GM21825 (cell line): ENCODE data around the gene CARD11.
"Not testable (repeated sequence)": the region's sequence is repeated elsewhere in the genome, so short reads cannot be mapped to it uniquely, and the experiment has no call there.

Experiments used
- ATAC-seq: cut with Tn5 transposase; IDR thresholded peaks from one replicate; pipeline ENCODE4 v1.9.1; 2021; ENCODE audit warnings: mild to moderate bottlenecking, moderate library complexity; ENCODE audit not compliant: unreplicated experiment

The CARD11 gene

GRCh38 chr7:3065724-3066143 is 22.1 kb upstream of the CARD11 start:
- ATAC-seq = no peak

- no peak for ATAC-seq
Observed at GRCh38 chr7:3064067-3064466, 20.4 kb upstream of the CARD11 start.

- peak; percentile 93 for ATAC-seq
Observed at GRCh38 chr7:3063016-3063753, 19.5 kb upstream of the CARD11 start.

- ATAC-seq = no peak
Observed at GRCh38 chr7:3057066-3057420, 13.4 kb upstream of the CARD11 start.

- no peak for ATAC-seq
Observed at GRCh38 chr7:3056234-3057065, 12.8 kb upstream of the CARD11 start.

GRCh38 chr7:3055626-3056025 is 12.0 kb upstream of the CARD11 start:
- no peak for ATAC-seq

- ATAC-seq = peak; percentile 75
Observed at GRCh38 chr7:3042861-3043489, 692 bp downstream of the CARD11 start.

- ATAC-seq = no peak
Observed at GRCh38 chr7:3041986-3042675, 1.5 kb downstream of the CARD11 start.

GRCh38 chr7:3039787-3040186 is 3.9 kb downstream of the CARD11 start:
- no peak for ATAC-seq

GRCh38 chr7:3038011-3038410 is 5.7 kb downstream of the CARD11 start:
- ATAC-seq = not testable (repeated sequence)

GRCh38 chr7:3037259-3037658 is 6.4 kb downstream of the CARD11 start:
- no peak for ATAC-seq

GRCh38 chr7:3034591-3035150 is 9.0 kb downstream of the CARD11 start:
- ATAC-seq = no peak

- no peak for ATAC-seq
Observed at GRCh38 chr7:3033581-3033980, 10.1 kb downstream of the CARD11 start.

- no peak for ATAC-seq
Observed at GRCh38 chr7:3033136-3033535, 10.5 kb downstream of the CARD11 start.

GRCh38 chr7:3032256-3032655 is 11.4 kb downstream of the CARD11 start:
- ATAC-seq = no peak

- no peak for ATAC-seq
Observed at GRCh38 chr7:3029138-3029537, 14.5 kb downstream of the CARD11 start.

GRCh38 chr7:3028758-3029093 is 14.9 kb downstream of the CARD11 start:
- ATAC-seq = no peak

- no peak for ATAC-seq
Observed at GRCh38 chr7:3028071-3028757, 15.5 kb downstream of the CARD11 start.

GRCh38 chr7:3027005-3027845 is 16.4 kb downstream of the CARD11 start:
- no peak for ATAC-seq

GRCh38 chr7:3025616-3026015 is 18.1 kb downstream of the CARD11 start:
- no peak for ATAC-seq
